ENCODE measurements around the gene SEC24D.

GRCh38 chr4:118837121-118837507 is 1.2 kb upstream of the SEC24D start:
- TF ChIP-seq, protein P1, sequence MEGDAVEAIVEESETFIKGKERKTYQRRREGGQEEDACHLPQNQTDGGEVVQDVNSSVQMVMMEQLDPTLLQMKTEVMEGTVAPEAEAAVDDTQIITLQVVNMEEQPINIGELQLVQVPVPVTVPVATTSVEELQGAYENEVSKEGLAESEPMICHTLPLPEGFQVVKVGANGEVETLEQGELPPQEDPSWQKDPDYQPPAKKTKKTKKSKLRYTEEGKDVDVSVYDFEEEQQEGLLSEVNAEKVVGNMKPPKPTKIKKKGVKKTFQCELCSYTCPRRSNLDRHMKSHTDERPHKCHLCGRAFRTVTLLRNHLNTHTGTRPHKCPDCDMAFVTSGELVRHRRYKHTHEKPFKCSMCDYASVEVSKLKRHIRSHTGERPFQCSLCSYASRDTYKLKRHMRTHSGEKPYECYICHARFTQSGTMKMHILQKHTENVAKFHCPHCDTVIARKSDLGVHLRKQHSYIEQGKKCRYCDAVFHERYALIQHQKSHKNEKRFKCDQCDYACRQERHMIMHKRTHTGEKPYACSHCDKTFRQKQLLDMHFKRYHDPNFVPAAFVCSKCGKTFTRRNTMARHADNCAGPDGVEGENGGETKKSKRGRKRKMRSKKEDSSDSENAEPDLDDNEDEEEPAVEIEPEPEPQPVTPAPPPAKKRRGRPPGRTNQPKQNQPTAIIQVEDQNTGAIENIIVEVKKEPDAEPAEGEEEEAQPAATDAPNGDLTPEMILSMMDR (IDR thresholded peaks at IDR 0.05) = no peak
- no peak for TF ChIP-seq POLR2AphosphoS5 (IDR thresholded peaks at IDR 0.05)

All from breast epithelium (tissue), 3 donors.